GM13976 (cell line): ENCODE results near the gene PCED1A.

Experiments
- DNase-seq: peaks from one replicate; pipeline ENCODE4 v3.0.0; 2012; ENCODE audit warnings: low spot score
- CTCF ChIP-seq: IDR thresholded peaks from 2 replicates; pipeline ENCODE4 v1.5.1; 2012; ENCODE audit warnings: borderline replicate concordance, mild to moderate bottlenecking; ENCODE audit not compliant: insufficient read depth; ENCODE audit errors: extremely low read depth, missing control alignments, control extremely low read depth
- in situ Hi-C: fragments of 300-500 bp; cut with MboI; formaldehyde crosslinking; loops from one replicate; pipeline ENCODE4 v1.12.0; 2022; ENCODE audit warnings: low sequenced_read_pairs, mixed read lengths, inconsistent platforms; ENCODE audit not compliant: unreplicated experiment

The PCED1A gene

GRCh38 chr20:2806351-2806701, 34.1 kb downstream of the PCED1A start:
- TF ChIP-seq CTCF, result no peak
- DNase-seq, result peak; percentile 15
- in situ Hi-C loops, result no loop called here

GRCh38 chr20:2805689-2806350, 34.6 kb downstream of the PCED1A start:
- no peak for TF ChIP-seq CTCF

GRCh38 chr20:2804852-2805688, 35.4 kb downstream of the PCED1A start:
- DNase-seq, result peak; percentile 27
- in situ Hi-C loops, result no loop called here
- no peak for TF ChIP-seq CTCF

More at GRCh38 chr20:2805689-2806350, 34.6 kb downstream of the PCED1A start:
- in situ Hi-C loops, result no loop called here
- DNase-seq, result peak; percentile 12

GRCh38 chr20:2804041-2804828, 36.2 kb downstream of the PCED1A start:
- no peak for TF ChIP-seq CTCF
- no peak for DNase-seq
- in situ Hi-C loops, result no loop called here

GRCh38 chr20:2801286-2801728, 39.1 kb downstream of the PCED1A start:
- DNase-seq, result no peak
- in situ Hi-C loops, result no loop called here
- TF ChIP-seq CTCF, result no peak

- in situ Hi-C loops, result no loop called here
- peak; percentile 62 for DNase-seq
These were observed 39.8 kb downstream of the PCED1A start, which contains the start of gene CPXM1 for GRCh38 chr20:2800521-2801285. TSS of gene CPXM1 (minus strand) at chr20:2800627. CDS start at chr20:2800572, 55 bp downstream.

More at GRCh38 chr20:2800521-2801285, 39.8 kb downstream of the PCED1A start, which contains the start of gene CPXM1:
- TF ChIP-seq CTCF, result no peak
